HG03520 (cell line): ENCODE results near the gene SEC14L3.

Source experiments
- ATAC-seq: cut with Tn5 transposase; IDR thresholded peaks from one replicate; pipeline ENCODE4 v1.9.1; 2021; ENCODE audit warnings: mild to moderate bottlenecking, moderate library complexity; ENCODE audit not compliant: unreplicated experiment

SEC14L3 gene

DNA sequence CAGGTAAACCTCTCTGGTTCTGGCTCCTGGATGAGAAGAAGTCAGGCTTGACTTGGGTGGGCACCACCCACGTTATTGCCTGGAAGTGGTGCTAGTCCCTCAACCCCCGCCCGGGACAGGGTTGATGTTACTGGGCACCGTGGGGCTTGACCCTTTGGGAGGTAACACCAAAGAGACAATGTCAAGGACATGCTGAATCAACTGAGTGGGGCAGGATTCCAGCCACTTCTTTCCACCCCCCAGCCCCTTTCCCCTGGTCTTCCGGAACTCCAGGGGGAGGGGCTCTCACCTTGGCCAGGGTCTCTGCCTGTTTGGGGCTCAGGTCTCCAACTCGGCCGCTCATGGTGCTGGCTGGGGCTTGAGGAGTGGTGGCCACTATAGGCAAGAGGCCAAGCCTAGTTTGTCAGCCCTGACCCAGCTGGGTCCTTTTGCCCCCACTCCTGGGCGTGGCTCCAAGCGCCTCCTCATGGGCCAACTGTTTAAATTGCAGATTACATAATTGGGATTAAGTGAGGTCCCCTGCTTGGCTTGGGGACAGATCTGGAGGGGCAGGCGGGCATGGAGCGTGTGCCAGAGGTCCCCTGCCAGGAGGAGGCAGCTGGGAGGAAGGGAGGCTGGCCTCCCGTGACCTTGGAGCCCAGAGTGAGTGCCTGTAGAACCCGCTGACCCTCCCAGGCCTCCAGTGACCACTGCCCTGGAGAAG is at the start of gene SEC14L3:
Gene SEC14L3 (minus strand): TSS at position 402 of the 703 bp plus-strand sequence. CDS start 59 bp downstream, at position 343.
- ATAC-seq, result no peak

DNA sequence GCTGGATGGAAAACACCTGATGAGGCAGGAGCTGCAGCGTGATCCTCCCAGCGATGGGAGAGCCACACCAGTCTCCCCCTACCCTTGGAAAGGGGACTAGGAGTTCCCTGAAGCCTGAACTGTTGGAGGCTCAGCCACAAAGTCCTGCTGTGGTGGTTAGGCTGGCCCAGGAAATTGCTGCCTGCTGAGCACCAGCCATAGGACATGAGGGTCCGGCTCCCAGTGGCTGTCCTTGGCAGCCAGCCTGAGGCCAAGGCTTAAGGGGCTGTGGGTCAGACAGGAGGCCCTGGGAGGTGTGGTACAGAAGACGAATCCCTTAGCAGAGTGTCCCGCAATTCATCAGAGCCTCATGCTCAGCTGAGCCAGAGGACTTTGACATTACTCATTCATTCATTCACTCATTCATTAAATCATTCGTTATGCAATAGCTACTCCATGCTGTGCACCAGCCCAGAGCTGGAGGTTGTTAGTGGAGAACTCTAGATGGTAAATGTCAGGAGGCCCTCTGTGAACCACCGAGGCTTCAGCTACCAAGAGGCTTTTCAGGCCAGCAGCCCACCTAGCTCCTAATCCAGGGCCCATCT is 48.1 kb upstream of the SEC14L3 start:
- no peak for ATAC-seq

DNA sequence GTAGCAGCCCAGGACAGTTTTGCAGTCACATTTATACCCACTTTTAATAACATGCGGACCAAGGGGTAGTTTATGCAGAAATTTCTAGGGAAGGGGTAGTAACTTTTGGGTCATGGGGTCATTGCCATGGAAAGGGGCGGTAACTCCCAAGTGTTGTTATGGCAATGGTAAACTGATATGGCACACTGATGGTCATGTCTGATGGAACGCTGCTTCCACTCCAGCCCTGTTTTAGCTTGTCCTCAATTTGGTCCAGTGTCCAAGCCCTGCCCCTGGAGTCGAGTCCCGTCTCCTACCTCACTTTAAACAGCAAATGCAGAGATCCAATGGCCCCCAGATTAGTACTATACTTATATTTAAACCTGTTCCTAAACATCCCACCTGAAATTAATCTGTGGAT is 44.9 kb upstream of the SEC14L3 start:
- no peak for ATAC-seq

DNA sequence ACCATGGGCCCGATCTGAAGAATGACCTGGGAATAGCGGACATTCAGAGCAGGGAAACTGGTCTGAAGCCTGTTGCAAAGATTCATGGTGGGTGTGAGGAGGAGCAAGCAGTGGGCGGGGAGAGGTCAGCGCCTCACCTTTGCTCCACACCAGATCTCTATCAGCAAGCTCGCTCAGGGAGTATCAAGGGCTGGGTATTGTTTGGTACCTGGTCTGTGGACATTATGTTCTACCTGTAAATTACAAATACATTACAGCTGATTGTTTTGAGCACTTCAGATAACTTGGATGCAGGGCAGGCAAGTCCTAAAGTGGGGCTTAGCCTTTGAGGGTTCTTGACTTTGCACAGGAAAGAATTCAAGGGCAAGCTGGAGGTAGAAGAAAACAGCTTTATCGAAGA is 44.5 kb upstream of the SEC14L3 start:
- ATAC-seq, result no peak

DNA sequence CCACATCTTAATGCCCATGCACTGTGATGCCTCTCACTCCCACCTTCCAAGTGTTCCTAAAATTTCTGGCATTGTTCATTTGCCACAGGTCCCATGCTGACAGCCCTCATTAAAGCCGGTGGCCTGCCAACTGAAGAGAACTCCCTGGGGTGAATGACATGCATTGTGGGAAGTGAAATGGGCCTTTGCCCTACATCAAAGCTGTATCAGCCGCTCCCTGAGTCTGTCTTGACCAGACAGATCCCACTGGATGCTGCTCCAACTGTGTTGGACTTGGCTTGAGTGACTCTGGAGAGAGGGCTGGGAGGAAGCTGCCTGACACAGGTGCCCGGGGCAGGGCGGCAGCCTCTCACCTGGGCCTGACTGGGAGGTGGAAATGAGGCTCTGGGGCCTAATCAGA is 42.4 kb upstream of the SEC14L3 start:
- no peak for ATAC-seq

DNA sequence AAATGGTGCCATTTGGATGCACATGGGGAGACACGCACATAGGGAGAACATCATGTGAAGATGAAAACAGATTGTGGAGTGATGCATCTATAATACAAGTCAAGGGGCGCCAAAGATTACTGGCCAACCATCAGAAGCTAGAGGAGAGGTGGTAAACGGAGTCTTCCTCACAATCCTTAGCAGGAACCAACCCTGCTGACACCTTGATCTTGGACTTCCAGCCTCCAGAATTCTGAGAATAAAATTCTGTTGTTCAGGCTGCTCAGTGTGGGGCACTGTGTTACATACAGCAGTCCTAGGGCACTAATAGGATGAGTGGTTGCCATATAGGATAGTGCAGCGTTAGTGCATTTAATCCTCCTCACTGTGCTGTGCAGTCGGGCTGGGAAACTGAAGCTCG is 41.6 kb upstream of the SEC14L3 start:
- ATAC-seq, result no peak

DNA sequence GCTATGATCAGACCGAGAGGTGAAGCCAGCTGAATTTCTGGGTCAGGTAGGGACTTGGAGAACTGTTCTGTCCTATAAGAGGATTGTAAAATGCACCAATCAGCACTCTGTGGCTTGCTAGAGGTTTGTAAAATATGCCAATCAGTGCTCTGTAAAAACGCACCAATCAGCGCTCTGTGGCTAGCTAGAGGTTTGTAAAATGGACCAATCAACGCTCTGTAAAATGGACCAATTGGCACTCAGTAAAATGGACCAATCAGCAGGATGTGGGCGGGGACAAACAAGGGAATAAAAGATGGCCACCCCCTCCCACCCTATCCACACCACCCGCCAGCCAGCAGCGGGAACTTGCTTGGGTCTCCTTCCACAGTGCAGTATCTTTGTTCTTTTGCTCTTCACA is 40.1 kb upstream of the SEC14L3 start:
- ATAC-seq, result no peak

DNA sequence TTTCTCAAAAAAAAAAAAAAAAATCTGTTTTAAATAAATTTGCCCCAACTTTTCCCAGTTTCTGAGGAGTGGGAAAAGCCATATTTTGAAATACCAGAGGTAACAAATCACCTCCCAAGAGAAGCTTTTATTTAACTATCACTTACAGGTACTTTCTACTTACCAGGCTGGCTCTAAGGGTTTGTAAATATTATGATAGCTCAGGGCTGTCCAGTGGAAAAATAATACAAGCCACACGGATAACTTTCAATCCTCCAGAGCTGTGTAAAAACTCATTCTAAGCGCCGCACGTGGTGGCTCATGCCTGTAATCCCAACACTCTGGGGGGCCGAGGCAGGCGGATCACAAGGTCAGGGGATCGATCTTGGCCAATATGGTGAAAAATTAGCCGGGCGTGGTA is 39.3 kb upstream of the SEC14L3 start:
- no peak for ATAC-seq

DNA sequence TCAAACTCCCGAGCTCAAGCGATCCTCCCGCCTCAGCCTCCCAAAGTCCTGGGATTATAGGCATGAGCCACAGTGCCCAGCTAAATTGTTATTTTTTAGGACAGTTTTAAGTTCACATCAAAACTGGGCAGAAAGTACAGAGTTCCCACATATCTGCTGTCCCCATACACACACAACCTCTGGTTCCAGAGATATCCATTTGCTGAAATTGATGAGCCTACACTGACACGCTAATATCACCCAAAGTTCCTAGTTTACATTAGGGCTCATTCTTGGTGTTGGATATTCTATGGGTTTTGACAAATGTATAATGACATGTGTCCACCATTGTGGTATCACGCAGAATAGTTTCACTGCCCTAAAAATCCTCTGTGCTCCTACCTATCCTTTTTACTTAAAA is 36.4 kb upstream of the SEC14L3 start:
- no peak for ATAC-seq

DNA sequence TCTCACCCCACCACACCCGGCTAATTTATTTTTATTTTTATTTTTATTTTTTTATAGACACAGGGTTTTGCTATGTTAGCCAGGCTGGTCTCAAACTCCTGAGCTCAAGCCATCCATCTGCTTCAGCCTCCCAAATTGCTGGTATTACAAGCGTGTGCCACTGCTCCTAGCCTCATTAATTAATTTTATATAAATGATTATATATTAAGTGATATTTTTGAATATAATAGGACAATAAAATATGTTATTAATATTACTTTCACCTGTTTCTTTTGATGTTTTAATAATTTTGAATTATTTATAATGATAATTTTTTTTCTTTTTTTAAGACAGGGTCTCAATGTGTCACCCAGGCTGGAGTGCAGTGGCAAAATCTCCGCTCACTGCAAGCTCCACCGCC is 35.9 kb upstream of the SEC14L3 start:
- ATAC-seq, result no peak

DNA sequence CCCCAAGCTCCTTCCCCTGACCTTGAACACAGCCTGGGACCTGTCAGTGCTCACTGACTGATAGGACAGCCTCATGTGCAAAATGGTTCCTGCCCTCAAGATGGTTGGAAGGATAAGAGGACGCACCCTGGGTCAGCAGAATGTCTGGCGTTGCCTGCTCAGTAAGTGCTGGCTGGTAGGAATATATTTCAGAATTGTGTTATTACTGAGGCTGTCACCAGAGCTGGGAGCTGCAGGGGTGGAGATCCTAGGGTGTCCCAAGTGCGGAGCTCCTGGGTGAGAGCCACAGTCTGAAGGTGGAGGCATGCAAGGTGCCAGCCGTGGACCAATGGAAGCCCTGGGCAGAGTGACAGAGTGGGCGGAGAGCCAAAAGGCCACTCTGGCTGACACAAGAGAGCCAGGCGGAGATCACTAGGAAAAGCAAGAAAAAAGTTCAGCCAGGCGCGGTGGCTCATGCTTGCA is 34.7 kb upstream of the SEC14L3 start:
- ATAC-seq, result no peak

DNA sequence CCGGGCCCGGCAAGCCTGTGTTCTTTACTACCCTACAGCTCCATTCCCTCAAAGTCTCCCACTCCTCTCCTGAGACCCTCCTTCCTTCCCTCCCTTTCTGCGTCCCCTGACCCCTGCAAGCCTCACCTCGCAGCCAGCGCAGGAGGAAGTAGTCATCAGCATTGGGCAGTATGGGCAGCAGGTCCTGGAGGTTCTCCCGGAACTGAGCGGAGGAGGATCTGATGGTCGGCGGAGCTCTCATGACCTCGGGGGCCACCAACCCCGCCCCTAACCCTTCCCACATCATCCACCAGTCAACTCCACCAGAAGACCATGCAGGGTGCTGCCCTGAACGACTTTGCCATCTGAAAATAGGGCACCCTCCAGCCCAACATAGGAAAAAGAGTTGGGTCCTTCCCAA is 31.7 kb upstream of the SEC14L3 start:
- no peak for ATAC-seq

DNA sequence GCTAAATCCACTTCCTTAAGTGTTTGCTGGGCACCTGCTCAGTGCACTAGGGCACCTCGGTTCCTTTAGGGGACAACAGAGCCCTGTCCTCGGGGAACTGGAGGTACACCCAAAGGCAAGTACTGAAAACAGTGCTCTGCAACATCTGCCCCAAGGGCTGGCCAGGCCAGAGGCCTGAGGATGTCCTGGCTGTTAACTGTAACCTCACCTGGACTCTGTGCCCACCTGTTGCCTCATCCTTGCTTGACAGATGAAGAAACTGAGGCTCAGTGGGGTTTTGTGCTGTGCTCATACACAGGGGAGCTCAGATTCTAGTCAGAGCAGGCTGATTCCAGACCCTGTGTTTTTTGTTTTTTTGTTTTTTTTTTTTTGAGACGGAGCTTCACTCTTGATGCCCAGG is 31.1 kb upstream of the SEC14L3 start:
- no peak for ATAC-seq

DNA sequence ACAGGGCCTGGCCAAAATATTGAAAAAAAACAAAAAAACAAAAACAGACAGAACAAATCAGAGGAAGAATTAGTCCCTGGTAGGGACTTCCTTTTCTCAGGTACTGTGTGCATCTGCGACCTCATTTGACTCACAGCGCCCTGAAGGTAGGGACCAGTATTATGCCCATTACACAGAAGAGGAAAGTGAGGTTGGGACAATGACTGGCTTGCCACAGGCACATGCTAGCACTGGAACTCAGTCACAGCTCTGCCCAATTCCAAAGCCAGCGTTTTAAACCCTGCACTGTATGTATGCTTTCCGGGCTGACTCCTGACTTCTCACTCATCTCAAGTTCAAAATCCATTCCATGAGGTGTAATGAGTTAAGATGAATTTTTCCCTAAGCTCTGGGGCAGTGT is 30.3 kb upstream of the SEC14L3 start:
- no peak for ATAC-seq

DNA sequence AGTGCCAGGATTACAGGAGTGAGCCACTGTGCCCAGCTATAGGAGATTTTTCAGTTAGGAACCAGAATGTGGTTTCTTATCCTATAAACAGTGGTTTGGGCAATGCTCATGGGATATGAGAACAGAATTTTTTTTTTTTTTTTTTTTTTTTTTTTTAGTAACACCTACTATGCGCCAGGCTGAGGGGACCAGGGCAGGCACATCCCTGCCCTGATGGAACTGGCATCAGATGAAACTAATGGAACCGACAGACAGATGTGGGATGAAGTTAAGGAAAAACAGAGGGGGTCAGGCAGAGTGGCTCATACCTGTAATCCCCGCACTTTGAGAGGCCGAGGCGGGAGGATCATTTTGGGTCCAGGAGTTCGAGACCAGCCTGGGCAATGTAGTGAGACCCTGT is 28.8 kb upstream of the SEC14L3 start:
- no peak for ATAC-seq

DNA sequence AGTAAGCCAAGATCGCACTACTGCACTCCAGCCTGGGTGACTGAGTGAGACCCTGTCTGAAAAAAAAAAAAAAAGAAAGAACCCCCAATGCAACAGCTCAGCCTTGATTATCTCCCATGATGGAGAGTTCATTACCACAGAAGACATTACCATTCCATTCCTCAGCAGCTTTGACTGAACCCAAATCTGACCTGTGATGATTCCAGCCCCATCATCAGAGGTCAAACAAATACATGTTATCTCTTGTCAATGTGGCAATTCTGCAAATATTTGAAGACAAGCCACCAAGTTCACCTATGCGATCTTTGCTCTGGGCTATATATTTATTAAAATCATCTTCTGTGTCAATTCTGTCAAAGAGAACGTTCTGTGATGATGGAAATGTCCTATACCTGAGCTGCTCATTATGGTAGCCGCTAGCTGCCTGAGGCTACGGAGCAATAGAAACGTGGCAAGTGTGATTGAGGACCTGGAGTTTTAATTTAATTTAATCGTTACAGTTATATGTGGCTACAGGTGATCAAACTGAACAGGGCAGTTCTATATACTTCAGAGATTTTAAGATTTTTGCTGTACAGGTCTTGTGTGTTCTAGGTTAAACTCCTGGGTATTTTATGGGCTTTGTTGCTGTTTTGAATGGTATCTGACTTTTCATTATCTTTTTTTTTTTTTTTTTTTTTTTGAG is 25.8 kb upstream of the SEC14L3 start:
- no peak for ATAC-seq

DNA sequence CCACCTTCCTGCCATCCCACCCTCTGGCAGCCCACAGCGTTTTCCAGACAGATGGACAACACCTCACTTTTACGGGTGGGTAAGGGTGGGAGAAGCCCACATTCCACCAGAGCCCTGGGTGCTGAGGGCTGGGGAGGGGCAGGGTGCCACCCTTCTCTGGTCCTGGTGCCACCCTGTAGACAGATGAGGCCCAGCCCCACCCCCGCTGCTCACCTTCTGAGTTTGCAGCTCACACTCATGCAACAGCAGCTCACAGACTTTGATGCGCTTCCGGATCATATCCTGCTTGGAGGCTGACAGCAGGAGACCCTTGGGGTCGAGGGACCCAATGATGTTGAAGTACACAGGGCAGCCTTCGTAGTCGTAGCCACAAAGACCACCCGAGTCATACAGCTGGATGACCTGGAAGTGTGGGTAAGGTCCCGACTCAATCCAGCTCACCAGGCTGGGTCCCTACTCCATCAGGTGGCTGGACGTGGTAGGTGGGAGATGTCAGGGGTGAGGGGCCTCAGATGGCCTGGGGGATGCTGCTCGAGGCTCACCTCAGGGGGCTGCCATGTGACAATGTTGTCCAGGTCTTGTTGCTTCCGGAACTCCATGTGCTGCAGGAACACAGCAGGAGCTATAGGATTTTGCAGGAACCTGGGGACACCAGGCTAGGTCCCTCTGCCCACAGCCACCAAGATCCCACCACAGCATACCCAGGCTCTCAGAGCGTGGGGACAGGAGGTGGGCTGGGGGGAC is 23.4 kb upstream of the SEC14L3 start:
- ATAC-seq, result no peak

DNA sequence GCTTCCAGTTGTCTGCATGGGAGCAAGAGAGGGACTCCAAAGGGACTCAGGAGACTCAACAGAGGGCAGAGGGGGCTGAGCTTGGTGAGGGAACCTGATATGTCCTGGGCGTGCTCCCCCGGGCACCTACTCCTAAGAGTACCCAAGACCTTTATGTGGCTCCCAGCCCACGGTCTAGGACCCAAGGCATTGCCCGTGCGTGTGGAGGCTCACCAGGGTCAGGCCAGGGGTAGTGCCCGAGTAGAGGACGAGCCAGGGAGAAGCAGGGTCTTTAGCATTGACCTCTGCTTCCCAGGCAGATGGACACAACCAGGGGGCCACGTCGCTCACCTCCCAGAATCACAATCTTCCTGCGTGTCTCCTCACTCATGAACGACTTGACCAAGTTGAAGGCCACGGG is 20.3 kb upstream of the SEC14L3 start:
- no peak for ATAC-seq

DNA sequence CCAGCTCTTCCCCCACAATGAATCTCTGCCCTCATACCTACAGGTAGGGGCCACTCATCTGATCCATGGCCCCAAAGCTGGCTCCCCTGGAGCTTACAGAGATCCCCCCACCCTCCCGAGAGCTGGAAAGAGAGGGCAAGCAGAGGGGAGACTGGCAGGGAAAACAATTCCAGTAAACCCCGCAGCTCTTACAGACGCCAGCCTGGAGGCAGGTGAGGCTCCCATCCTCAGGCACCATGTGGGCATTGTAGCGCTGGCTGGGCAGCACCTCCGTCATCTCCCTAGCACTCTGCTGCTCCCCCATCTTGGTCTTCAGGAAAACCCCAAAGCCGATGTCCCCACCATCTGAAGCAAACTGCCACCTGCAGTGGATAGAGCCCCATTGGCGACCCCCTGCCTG is 19.6 kb upstream of the SEC14L3 start:
- no peak for ATAC-seq

DNA sequence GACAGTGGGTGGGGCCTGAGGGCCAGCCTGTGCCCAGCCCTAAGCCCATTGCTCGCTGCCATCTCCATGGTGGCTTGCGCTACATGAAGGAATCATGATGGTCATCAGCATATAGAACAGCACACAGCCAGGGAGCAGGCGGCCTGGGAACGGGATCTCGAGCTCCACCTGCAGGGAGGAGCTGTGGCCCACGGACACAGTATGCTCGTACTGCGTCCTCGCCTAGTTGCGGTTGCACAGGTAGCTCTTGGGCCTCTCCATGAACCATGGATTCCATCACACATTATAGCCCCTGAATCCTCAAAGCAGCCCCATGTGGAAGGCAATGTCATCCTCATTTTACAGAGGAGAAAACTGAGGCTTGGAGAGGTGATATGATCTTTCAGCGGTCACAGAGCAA is 18.6 kb upstream of the SEC14L3 start:
- ATAC-seq, result no peak

DNA sequence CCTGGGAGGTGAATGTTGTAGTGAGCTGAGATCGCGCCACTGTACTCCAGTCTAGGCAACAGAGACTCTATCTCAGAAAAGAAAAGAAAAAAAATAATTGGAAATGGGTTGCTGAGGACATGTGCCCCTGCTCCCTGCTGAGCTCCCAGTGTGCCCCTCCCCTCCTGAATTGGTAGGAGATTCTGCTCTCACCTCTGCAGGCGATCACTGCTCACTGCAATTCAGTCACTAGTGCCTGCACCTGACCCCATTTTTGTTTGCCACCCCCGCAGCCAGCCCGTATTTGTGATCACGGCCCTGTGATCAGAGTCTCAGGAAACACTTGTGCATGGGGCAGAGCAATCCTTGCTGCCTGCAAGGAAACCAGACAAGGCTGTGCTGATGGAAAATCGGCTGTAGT is 16.3 kb upstream of the SEC14L3 start:
- no peak for ATAC-seq

DNA sequence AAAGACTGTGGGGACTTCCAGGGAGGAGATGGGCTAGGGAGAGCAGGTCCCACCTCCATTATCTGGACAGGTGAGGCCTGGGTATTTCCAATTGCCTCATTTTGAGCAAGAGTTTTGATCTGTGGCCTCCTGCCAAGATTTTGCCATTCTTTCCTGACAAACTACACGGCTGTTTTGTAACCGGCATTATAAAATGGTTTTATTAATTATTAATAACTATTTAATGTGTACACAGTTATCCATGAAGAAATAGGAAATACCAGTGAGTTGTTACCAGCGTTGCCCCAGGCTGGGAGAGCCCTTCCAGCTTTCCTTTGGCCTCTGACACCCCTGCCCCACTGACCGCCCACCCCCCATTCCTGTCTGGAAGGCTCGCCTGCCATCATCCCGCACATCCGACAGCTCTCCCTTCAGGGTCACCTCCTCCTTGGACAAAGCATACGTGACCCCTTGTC is 14.9 kb upstream of the SEC14L3 start:
- ATAC-seq, result no peak
